HepG2 (cell line): ENCODE data around the gene STYX. TPM values are rescaled to one million over a fixed set of nuclear protein-coding genes. Genes with fewer than 3 reads are reported as not detected.
A peak's percentile ranks its signal among the peaks of the same experiment; 100 is the strongest.

Source experiments
- E2F5 ChIP-seq: sonication (generic); formaldehyde crosslinking; conservative IDR thresholded peaks from 2 replicates; pipeline ENCODE4 v1.4.0; 2020; ENCODE audit warnings: missing genetic modification reagents
- ELF1 ChIP-seq: sonication (generic); formaldehyde crosslinking; IDR thresholded peaks from 2 replicates; pipeline ENCODE4 v1.4.0; 2020; ENCODE audit warnings: missing genetic modification reagents
- HMGA1 ChIP-seq: sonication (generic); formaldehyde crosslinking; conservative IDR thresholded peaks from 2 replicates; pipeline ENCODE4 v1.4.0; 2020; ENCODE audit warnings: missing genetic modification reagents
- IKZF4 ChIP-seq: sonication (generic); formaldehyde crosslinking; IDR thresholded peaks from 2 replicates; pipeline ENCODE4 v1.5.1; 2020; ENCODE audit warnings: borderline replicate concordance, mild to moderate bottlenecking, low read depth, missing genetic modification reagents; ENCODE audit errors: not compliant biosample characterization
- KDM2A ChIP-seq: sonication (generic); formaldehyde crosslinking; IDR thresholded peaks from 2 replicates; pipeline ENCODE4 v1.4.0; 2020; ENCODE audit warnings: low read depth, missing genetic modification reagents, borderline replicate concordance
- MEF2D ChIP-seq: sonication (generic); formaldehyde crosslinking; IDR thresholded peaks from 2 replicates; pipeline ENCODE4 v1.5.1; 2020; ENCODE audit warnings: mild to moderate bottlenecking, missing genetic modification reagents
- MXD4 ChIP-seq: IDR thresholded peaks from 2 replicates; pipeline ENCODE4 v1.6.1; 2016; ENCODE audit warnings: mild to moderate bottlenecking, missing biosample characterization, missing genetic modification reagents
- MXI1 ChIP-seq: IDR thresholded peaks from 3 replicates; pipeline ENCODE4 v1.6.1; 2012; ENCODE audit warnings: low read depth, low read length, inconsistent platforms, borderline replicate concordance
- MYC ChIP-seq: sonication (generic); formaldehyde crosslinking; IDR thresholded peaks from 2 replicates; pipeline ENCODE4 v1.9.0; 2021; ENCODE audit warnings: missing genetic modification reagents, borderline replicate concordance
- NR3C1 ChIP-seq: sonication (generic); formaldehyde crosslinking; IDR thresholded peaks from 2 replicates; pipeline ENCODE4 v1.4.0; 2020; ENCODE audit warnings: missing genetic modification reagents
- REL ChIP-seq: sonication (generic); formaldehyde crosslinking; conservative IDR thresholded peaks from 2 replicates; pipeline ENCODE4 v1.8.0; 2022; ENCODE audit warnings: mild to moderate bottlenecking, missing genetic modification reagents, moderate library complexity
- SALL1 ChIP-seq: sonication (generic); formaldehyde crosslinking; IDR thresholded peaks from 2 replicates; pipeline ENCODE4 v1.8.0; 2022; ENCODE audit warnings: mild to moderate bottlenecking, missing genetic modification reagents
- SP1 ChIP-seq, 2 experiments: fragments of 450-650 bp in 1 of 2; sonication (generic) in 1 of 2; formaldehyde crosslinking in 1 of 2; IDR thresholded peaks; 2 replicates each; pipeline versions ENCODE4 v1.4.0 to v1.6.1; 2016 to 2020; ENCODE audit warnings: missing genetic modification reagents in 1 of 2
- TAF15 ChIP-seq: fragments of 200-400 bp; formaldehyde crosslinking; IDR thresholded peaks from one replicate; pipeline ENCODE4 v1.6.1; 2018; ENCODE audit warnings: mild to moderate bottlenecking, low read depth, low read length; ENCODE audit not compliant: poor library complexity, severe bottlenecking
- YEATS4 ChIP-seq: sonication (generic); formaldehyde crosslinking; IDR thresholded peaks from 2 replicates; pipeline ENCODE4 v1.4.0; 2020; ENCODE audit warnings: missing genetic modification reagents, borderline replicate concordance
- ZFP1 ChIP-seq: IDR thresholded peaks from 2 replicates; pipeline ENCODE4 v1.6.1; 2016
- ZMYM2 ChIP-seq: sonication (generic); formaldehyde crosslinking; IDR thresholded peaks from 2 replicates; pipeline ENCODE4 v1.8.0; 2022; ENCODE audit warnings: mild to moderate bottlenecking, missing genetic modification reagents
- ZNF12 ChIP-seq: sonication (generic); formaldehyde crosslinking; IDR thresholded peaks from 2 replicates; pipeline ENCODE4 v1.5.0; 2020; ENCODE audit warnings: missing genetic modification reagents
- ZNF580 ChIP-seq: IDR thresholded peaks from 2 replicates; pipeline ENCODE4 v1.6.1; 2016; ENCODE audit warnings: low read depth, borderline replicate concordance
- ZNF772 ChIP-seq: sonication (generic); formaldehyde crosslinking; IDR thresholded peaks from 2 replicates; pipeline ENCODE4 v1.5.0; 2020; ENCODE audit warnings: mild to moderate bottlenecking, missing genetic modification reagents
- polyA plus RNA-seq, 8 experiments: library from polyadenylated mRNA; depleted of rRNA in 3 of 8; stranded (reverse) in 7 of 8; unstranded in 1 of 8; fragments of >200 nt; fragmentation: Illumina TruSeq in 4 of 8; extraction: Trizol in 4 of 8; gene quantifications; 2 replicates each; pipeline versions ENCODE4 v1.2.1 to v1.2.3, GENCODE V29; 2011 to 2016; ENCODE audit warnings: low read depth in 4 of 8, missing spikeins in 1 of 8, mixed read lengths in 1 of 8; ENCODE audit not compliant: insufficient read depth in 1 of 8
- total RNA-seq, 5 experiments: library from RNA; depleted of rRNA; stranded (reverse); fragments of >200 nt; fragmentation: Illumina TruSeq; extraction: Trizol; gene quantifications; 2 replicates each; pipeline ENCODE4 v1.2.3, GENCODE V29; 2016; ENCODE audit warnings: low read depth in 1 of 5
- TF ChIP-seq, protein P1 (sequence below): sonication (generic); formaldehyde crosslinking; IDR thresholded peaks from 2 replicates; pipeline ENCODE4 v1.4.0; 2020; ENCODE audit warnings: mild to moderate bottlenecking, missing genetic modification reagents, borderline replicate concordance
- TF ChIP-seq, protein P2 (sequence below): sonication (generic); formaldehyde crosslinking; IDR thresholded peaks from 2 replicates; pipeline ENCODE4 v1.5.0; 2020; ENCODE audit warnings: missing genetic modification reagents

The STYX gene
- total and polyA plus RNA-seq, 2 of the 13 experiments (the other 11 are each of a cell fraction or from before 2014, with no cell fraction given), result 6.6 to 10.9 TPM

DNA sequence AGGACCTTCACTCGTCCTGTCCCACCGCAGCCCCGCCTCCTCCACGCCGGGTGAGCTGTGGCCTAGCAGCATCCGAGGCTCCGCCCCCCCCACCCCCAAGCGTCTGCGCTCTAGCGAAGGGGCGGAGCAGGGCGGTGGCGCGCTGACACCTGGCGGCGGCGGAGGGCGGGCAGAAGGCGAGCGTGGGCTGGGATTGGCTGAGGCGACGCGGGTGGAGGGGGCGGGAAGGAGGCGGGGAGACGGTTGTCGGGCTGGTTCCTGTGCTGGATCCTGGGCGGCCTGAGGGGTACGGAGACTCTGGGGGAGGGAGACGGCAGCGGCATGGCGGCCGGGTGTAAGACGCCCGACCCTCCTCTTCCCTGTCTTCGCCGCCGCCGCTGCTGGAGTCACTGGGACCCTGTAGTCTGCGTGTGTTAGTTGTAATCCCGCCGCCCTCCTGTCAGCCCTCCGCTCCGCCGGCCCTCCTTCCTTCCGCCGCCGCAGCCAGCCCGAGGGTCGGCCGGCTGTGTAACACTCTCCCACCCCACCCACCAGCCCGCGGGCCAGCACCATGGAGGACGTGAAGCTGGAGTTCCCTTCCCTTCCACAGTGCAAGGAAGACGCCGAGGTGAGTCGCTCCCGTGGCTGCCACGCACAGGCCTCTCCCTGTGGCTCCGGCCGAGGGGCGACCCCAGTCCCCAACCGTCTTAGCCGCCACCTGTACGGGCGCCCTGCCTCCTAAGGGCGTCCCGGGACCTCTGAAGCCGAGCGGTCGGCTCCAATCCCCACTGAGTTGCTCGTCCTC, at the start of gene STYX (continued):
- no peak for TF ChIP-seq NR3C1 (CRISPR knock-in tag)
- peak; percentile 17 for TF ChIP-seq TAF15
- peak; percentile 93 for TF ChIP-seq KDM2A (CRISPR knock-in tag)
- peak; percentile 84; the same call in 1 of the 3 replicates for TF ChIP-seq MXI1
- TF ChIP-seq IKZF4 (CRISPR knock-in tag), result no peak
- TF ChIP-seq ZNF12 (CRISPR knock-in tag), result no peak
- 0 out of 2 replicates have a peak, but pooled peaks have one; percentile 51 for TF ChIP-seq REL (CRISPR knock-in tag)
- peak; percentile 52; the same call in 1 of the 2 replicates for TF ChIP-seq ZNF580
- TF ChIP-seq HMGA1 (CRISPR knock-in tag), result no peak
- TF ChIP-seq YEATS4 (CRISPR knock-in tag), result peak; percentile 68; the same call in 1 of the 2 replicates
- TF ChIP-seq, protein P1, sequence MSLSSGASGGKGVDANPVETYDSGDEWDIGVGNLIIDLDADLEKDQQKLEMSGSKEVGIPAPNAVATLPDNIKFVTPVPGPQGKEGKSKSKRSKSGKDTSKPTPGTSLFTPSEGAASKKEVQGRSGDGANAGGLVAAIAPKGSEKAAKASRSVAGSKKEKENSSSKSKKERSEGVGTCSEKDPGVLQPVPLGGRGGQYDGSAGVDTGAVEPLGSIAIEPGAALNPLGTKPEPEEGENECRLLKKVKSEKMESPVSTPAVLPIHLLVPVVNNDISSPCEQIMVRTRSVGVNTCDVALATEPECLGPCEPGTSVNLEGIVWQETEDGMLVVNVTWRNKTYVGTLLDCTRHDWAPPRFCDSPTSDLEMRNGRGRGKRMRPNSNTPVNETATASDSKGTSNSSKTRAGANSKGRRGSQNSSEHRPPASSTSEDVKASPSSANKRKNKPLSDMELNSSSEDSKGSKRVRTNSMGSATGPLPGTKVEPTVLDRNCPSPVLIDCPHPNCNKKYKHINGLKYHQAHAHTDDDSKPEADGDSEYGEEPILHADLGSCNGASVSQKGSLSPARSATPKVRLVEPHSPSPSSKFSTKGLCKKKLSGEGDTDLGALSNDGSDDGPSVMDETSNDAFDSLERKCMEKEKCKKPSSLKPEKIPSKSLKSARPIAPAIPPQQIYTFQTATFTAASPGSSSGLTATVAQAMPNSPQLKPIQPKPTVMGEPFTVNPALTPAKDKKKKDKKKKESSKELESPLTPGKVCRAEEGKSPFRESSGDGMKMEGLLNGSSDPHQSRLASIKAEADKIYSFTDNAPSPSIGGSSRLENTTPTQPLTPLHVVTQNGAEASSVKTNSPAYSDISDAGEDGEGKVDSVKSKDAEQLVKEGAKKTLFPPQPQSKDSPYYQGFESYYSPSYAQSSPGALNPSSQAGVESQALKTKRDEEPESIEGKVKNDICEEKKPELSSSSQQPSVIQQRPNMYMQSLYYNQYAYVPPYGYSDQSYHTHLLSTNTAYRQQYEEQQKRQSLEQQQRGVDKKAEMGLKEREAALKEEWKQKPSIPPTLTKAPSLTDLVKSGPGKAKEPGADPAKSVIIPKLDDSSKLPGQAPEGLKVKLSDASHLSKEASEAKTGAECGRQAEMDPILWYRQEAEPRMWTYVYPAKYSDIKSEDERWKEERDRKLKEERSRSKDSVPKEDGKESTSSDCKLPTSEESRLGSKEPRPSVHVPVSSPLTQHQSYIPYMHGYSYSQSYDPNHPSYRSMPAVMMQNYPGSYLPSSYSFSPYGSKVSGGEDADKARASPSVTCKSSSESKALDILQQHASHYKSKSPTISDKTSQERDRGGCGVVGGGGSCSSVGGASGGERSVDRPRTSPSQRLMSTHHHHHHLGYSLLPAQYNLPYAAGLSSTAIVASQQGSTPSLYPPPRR (CRISPR knock-in tag), result peak; percentile 18; the same call in 1 of the 2 replicates
- peak; percentile 57; the same call in 1 of the 2 replicates for TF ChIP-seq SALL1 (CRISPR knock-in tag)
- TF ChIP-seq, protein P2, sequence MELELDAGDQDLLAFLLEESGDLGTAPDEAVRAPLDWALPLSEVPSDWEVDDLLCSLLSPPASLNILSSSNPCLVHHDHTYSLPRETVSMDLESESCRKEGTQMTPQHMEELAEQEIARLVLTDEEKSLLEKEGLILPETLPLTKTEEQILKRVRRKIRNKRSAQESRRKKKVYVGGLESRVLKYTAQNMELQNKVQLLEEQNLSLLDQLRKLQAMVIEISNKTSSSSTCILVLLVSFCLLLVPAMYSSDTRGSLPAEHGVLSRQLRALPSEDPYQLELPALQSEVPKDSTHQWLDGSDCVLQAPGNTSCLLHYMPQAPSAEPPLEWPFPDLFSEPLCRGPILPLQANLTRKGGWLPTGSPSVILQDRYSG, result no peak
- peak; percentile 56 for TF ChIP-seq MYC (CRISPR knock-in tag)
- no peak for TF ChIP-seq SP1 (IDR thresholded peaks at IDR 0.05)
- peak; percentile 88 for TF ChIP-seq SP1 (CRISPR knock-in tag; IDR thresholded peaks at IDR 0.05)
- peak; percentile 70; the same call in 1 of the 2 replicates for TF ChIP-seq E2F5
- TF ChIP-seq MEF2D (CRISPR knock-in tag), result 0 out of 2 replicates have a peak, but pooled peaks have one; percentile 52
- no peak for TF ChIP-seq ELF1
- no peak for TF ChIP-seq ZMYM2 (CRISPR knock-in tag)
- TF ChIP-seq ZFP1 (CRISPR knock-in tag), result 0 out of 2 replicates have a peak, but pooled peaks have one; percentile 58
- peak; percentile 59; the same call in 1 of the 2 replicates for TF ChIP-seq MXD4
- peak; percentile 47; the same call in 1 of the 2 replicates for TF ChIP-seq ZNF772 (CRISPR knock-in tag)
